T-helper 2 cell treated with Interferon-gamma antibody and Interleukin-4, amounts not matched to agents 5 μg/mL and 100 μg/mL, for 36 hours (primary cell): Measurements from ENCODE around the gene SIK3.
"Not testable (repeated sequence)": the region's sequence is repeated elsewhere in the genome, so short reads cannot be mapped to it uniquely, and the experiment has no call there.

ENCODE experiments used
- DNase-seq: peaks from one replicate; pipeline ENCODE4 v3.0.0; 2021; ENCODE audit warnings: low spot score
- H3K27ac Mint-ChIP-seq: one replicate; pipeline ENCODE4 v1.8.0; 2021; ENCODE audit warnings: mild to moderate bottlenecking, mixed read lengths
- H3K27me3 Mint-ChIP-seq: one replicate; pipeline ENCODE4 v1.8.0; 2021; ENCODE audit warnings: low read depth, mixed read lengths
- H3K36me3 Mint-ChIP-seq: one replicate; pipeline ENCODE4 v1.8.0; 2021; ENCODE audit warnings: low read depth, mixed read lengths
- H3K4me1 Mint-ChIP-seq: one replicate; pipeline ENCODE4 v1.8.0; 2021; ENCODE audit warnings: low read depth, mixed read lengths
- H3K4me3 Mint-ChIP-seq: one replicate; pipeline ENCODE4 v1.8.0; 2022; ENCODE audit warnings: mild to moderate bottlenecking, moderate library complexity, mixed read lengths
- H3K9me3 Mint-ChIP-seq: one replicate; pipeline ENCODE4 v1.8.0; 2021; ENCODE audit warnings: mixed read lengths

SIK3 gene

GRCh38 chr11:116813781-116814471, 284.3 kb downstream of the SIK3 start:
- Mint-ChIP-seq H3K4me3 (no peak overlapping the region), H3K27me3 (peaks cover 15% of the 10 kb centered on the region), H3K9me3 (no peaks in the 10 kb centered on the region), H3K4me1 (no peaks in the 10 kb centered on the region), H3K36me3 (no peaks in the 10 kb centered on the region), H3K27ac (no peak overlapping the region)
- DNase-seq = no peak

DNA sequence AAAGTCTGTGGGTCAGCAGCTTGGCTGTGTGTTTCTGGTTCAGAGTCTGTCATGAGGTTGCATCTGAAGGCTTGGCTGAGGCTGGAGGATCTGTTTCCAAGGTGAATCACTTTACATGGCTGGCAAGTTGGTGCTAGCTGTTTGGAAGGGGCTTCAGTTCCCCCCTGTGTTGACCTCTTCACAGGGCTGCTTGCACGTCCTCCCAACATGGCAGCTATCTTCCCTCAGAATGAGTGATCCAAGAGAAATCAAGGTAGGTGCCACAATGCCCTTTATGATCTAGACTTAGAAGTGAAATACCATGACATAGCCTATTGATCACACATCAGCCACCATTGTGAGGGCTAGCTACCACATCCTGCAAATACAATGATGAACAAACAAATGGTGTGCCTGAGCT, 285.1 kb downstream of the SIK3 start:
- Mint-ChIP-seq H3K9me3 (no peaks in the 10 kb centered on the region), H3K36me3 (no peaks in the 10 kb centered on the region), H3K4me3 (no peak overlapping the region), H3K27me3 (peaks cover 16% of the 10 kb centered on the region), H3K4me1 (no peaks in the 10 kb centered on the region), H3K27ac (no peak overlapping the region)
- DNase-seq = no peak

GRCh38 chr11:116812109-116812508, 286.1 kb downstream of the SIK3 start:
- no peak overlapping the region for H3K27ac Mint-ChIP-seq
- DNase-seq = no peak
- H3K9me3 Mint-ChIP-seq = no peaks in the 10 kb centered on the region
- H3K27me3 Mint-ChIP-seq = peaks cover 16% of the 10 kb centered on the region
- no peaks in the 10 kb centered on the region for H3K4me1 Mint-ChIP-seq
- no peak overlapping the region for H3K4me3 Mint-ChIP-seq
- H3K36me3 Mint-ChIP-seq = no peaks in the 10 kb centered on the region

DNA sequence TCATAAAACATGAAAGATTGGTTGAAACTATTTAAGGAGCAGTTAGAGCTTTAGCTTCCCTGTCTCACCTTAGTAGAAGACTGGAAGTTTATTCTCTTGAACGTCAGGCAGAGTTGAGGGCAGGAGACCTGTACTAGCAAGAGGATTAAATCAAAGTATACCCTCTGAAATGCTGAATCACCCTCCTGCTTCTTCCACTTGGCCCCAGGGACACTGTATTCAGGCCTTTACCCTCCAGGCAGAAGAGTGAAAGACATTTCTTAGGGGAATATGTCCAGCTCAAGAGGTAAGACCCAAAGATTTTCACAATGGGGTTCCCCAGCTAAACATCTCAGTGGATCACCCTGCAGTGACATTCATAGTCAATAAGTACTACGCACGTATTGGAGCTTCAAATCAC, 287.0 kb downstream of the SIK3 start:
- no peaks in the 10 kb centered on the region for H3K4me1 Mint-ChIP-seq
- no peak for DNase-seq
- H3K4me3 Mint-ChIP-seq = no peak overlapping the region
- no peaks in the 10 kb centered on the region for H3K9me3 Mint-ChIP-seq
- H3K27ac Mint-ChIP-seq = no peak overlapping the region
- H3K27me3 Mint-ChIP-seq = peaks cover 18% of the 10 kb centered on the region
- no peaks in the 10 kb centered on the region for H3K36me3 Mint-ChIP-seq

DNA sequence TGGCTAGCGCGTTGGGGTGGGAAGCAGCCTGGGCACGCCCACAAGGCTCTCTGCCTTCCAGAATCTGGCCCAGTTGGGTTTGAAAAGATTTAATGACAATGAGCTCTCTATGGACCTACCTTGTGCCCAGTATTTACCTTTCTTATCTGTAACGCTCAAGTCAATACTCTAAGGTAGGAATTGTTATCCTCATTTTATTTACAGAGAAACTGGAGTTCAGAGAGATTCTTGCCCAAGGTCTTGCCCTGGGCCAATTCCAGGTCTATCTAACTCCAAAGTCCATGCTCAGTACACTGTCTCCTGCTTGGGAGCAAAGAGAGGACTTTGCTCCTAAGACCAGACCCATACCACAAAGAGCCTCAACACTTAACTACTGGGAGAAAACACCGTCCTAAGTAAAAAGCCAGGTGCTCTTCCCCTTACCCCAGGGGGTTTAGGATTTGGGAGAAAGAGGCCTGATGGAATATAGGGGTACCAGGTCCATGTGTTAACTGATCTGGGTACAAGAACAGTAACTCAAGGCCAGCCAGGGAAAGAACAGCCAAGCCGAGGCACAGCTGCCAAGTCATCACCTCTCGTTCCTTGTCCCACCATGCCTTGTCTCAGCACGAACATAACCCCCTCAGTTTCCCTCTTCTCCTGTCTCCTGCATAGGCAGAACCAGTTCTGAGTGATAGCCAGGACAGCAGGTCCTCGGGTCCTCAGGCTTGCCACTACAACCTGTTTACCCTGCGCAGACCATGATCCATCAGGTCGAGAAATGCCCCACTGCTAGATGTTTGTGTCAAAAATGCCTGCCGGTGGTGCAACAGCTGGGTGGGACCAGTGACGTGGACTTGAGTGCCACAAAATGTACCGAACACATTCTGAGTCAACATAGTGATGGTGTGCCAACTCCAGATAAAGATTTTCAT, 289.7 kb downstream of the SIK3 start:
- no peaks in the 10 kb centered on the region for H3K9me3 Mint-ChIP-seq
- H3K36me3 Mint-ChIP-seq = no peaks in the 10 kb centered on the region
- no peak overlapping the region for H3K27ac Mint-ChIP-seq
- no peak overlapping the region for H3K4me3 Mint-ChIP-seq
- H3K4me1 Mint-ChIP-seq = no peaks in the 10 kb centered on the region
- no peak for DNase-seq
- H3K27me3 Mint-ChIP-seq = peaks cover 14% of the 10 kb centered on the region

DNA sequence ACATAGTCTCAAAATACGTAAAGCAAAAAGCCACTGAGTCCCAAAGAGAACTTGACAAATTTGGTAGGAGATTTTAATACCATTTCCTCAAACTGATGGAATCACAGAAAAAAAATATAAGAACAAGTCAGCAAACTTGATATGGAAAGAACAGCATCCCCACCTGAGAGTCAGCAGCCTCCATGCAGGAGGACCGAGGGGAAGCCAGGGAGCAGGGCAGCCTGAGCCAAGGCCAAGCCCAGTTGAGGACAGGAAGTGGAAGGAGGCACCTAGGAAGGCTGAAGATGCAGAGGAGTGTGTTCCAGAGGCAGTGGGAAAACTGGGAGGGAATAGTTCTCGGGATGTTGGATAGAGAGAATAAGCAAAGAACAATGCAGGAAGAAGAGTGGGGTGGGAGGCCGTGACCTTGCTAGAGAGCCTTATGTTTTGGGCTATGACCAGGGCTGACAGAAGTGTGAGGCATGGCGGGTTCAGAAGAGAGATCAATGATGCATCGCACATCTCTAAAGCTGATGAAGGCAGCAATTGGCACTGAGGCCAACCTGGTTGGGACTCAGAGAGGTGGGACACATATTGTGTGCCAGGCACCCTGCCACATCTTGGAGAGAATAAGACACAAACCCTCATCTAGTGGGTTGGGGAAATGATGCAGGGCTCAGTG, 290.5 kb downstream of the SIK3 start:
- Mint-ChIP-seq H3K27me3 (peaks cover 14% of the 10 kb centered on the region), H3K9me3 (no peaks in the 10 kb centered on the region), H3K36me3 (no peaks in the 10 kb centered on the region), H3K4me1 (no peaks in the 10 kb centered on the region), H3K4me3 (no peak overlapping the region), H3K27ac (no peak overlapping the region)
- no peak for DNase-seq

DNA sequence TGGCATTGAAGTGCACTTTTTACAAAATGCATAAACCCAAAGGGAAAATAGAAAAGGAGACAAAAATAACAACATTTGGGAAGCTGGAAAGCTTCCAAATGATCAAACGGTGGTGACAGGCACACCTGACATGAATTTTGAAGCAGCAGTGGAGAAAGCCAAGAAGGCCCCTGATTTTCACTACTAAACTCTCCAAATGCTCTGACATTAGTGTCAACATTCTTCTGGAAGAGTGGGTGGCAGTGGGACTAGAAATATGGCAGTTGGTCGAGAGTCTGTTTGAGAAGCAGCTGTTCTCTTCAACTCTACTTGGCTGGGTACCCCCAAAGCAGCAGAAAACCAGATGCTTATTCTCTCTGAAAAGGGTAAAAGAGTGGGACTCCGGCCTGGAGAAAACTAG, 294.2 kb downstream of the SIK3 start:
- DNase-seq = no peak
- H3K4me1 Mint-ChIP-seq = no peaks in the 10 kb centered on the region
- H3K9me3 Mint-ChIP-seq = no peaks in the 10 kb centered on the region
- peaks cover 28% of the 10 kb centered on the region for H3K27me3 Mint-ChIP-seq
- H3K36me3 Mint-ChIP-seq = no peaks in the 10 kb centered on the region
- no peak overlapping the region for H3K4me3 Mint-ChIP-seq
- no peak overlapping the region for H3K27ac Mint-ChIP-seq

DNA sequence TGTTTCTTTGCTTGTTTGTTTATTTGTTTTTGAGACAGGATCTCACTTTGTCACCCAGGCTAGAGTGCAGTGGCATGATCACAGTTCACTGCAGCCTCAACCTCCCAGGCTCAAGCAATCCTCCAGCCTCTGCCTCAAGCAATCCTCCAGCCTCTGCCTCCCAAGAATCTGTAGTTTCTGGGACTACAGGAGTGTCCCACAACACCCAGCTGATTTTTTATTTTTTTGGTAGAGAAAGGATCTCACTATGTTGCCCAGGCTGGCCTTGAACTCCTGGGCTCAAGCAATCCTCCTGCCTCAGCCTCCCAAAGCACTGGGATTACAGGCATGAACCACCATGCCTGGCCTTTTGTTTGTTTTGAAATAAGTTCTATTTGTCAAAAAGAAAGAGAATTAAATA, 296.6 kb downstream of the SIK3 start:
- not testable (repeated sequence) for H3K9me3 Mint-ChIP-seq, H3K4me3 Mint-ChIP-seq, DNase-seq, H3K4me1 Mint-ChIP-seq, H3K27ac Mint-ChIP-seq, H3K36me3 Mint-ChIP-seq
- peaks cover 24% of the 10 kb centered on the region for H3K27me3 Mint-ChIP-seq

GRCh38 chr11:116800610-116801009, 297.6 kb downstream of the SIK3 start:
- no peaks in the 10 kb centered on the region for H3K4me1 Mint-ChIP-seq
- H3K4me3 Mint-ChIP-seq = no peak overlapping the region
- no peak overlapping the region for H3K27ac Mint-ChIP-seq
- peaks cover 26% of the 10 kb centered on the region for H3K27me3 Mint-ChIP-seq
- H3K36me3 Mint-ChIP-seq = no peaks in the 10 kb centered on the region
- H3K9me3 Mint-ChIP-seq = no peaks in the 10 kb centered on the region
- DNase-seq = no peak

- Mint-ChIP-seq H3K4me3 (no peak overlapping the region), H3K27ac (no peak overlapping the region), H3K9me3 (no peaks in the 10 kb centered on the region), H3K4me1 (peaks cover 2% of the 10 kb centered on the region), H3K27me3 (peaks cover 24% of the 10 kb centered on the region), H3K36me3 (no peaks in the 10 kb centered on the region)
- no peak for DNase-seq
Observed at GRCh38 chr11:116798368-116798767, 299.9 kb downstream of the SIK3 start.

- Mint-ChIP-seq H3K4me1 (peaks cover 2% of the 10 kb centered on the region), H3K9me3 (no peaks in the 10 kb centered on the region), H3K27me3 (peaks cover 23% of the 10 kb centered on the region), H3K36me3 (no peaks in the 10 kb centered on the region), H3K4me3 (no peak overlapping the region), H3K27ac (no peak overlapping the region)
- DNase-seq = no peak
Observed at GRCh38 chr11:116797816-116798215, 300.4 kb downstream of the SIK3 start.

GRCh38 chr11:116796548-116796947, 301.7 kb downstream of the SIK3 start:
- H3K36me3 Mint-ChIP-seq = no peaks in the 10 kb centered on the region
- no peaks in the 10 kb centered on the region for H3K9me3 Mint-ChIP-seq
- H3K4me1 Mint-ChIP-seq = peaks cover 2% of the 10 kb centered on the region
- peaks cover 14% of the 10 kb centered on the region for H3K27me3 Mint-ChIP-seq
- no peak overlapping the region for H3K27ac Mint-ChIP-seq
- no peak for DNase-seq
- H3K4me3 Mint-ChIP-seq = no peak overlapping the region

GRCh38 chr11:116794851-116795250, 303.4 kb downstream of the SIK3 start:
- Mint-ChIP-seq H3K27me3 (peaks cover 9% of the 10 kb centered on the region), H3K4me3 (no peak overlapping the region), H3K9me3 (no peaks in the 10 kb centered on the region), H3K4me1 (peaks cover 5% of the 10 kb centered on the region), H3K27ac (no peak overlapping the region), H3K36me3 (no peaks in the 10 kb centered on the region)
- no peak for DNase-seq

GRCh38 chr11:116793772-116794097, 304.5 kb downstream of the SIK3 start:
- Mint-ChIP-seq H3K4me1 (peaks cover 5% of the 10 kb centered on the region), H3K9me3 (no peaks in the 10 kb centered on the region), H3K27me3 (peaks cover 2% of the 10 kb centered on the region), H3K4me3 (no peak overlapping the region), H3K27ac (no peak overlapping the region), H3K36me3 (no peaks in the 10 kb centered on the region)
- no peak for DNase-seq
